Neuron (in vitro differentiated cells): Measurements from ENCODE around the gene QRFP.
"Not testable (repeated sequence)": the region's sequence is repeated elsewhere in the genome, so short reads cannot be mapped to it uniquely, and the experiment has no call there.

ENCODE experiments used
- H2AFZ ChIP-seq: one replicate; pipeline ENCODE4 v1.6.1; 2013; ENCODE audit warnings: low read depth, mild to moderate bottlenecking, inconsistent platforms, low read length, moderate library complexity
- H3K27me3 ChIP-seq: one replicate; pipeline ENCODE4 v1.6.1; 2013; ENCODE audit warnings: low read length; ENCODE audit not compliant: insufficient read depth
- H3K36me3 ChIP-seq: one replicate; pipeline ENCODE4 v1.6.1; 2013; ENCODE audit warnings: low read length; ENCODE audit not compliant: insufficient read depth
- H3K4me1 ChIP-seq: one replicate; pipeline ENCODE4 v1.6.1; 2013; ENCODE audit warnings: low read length; ENCODE audit not compliant: insufficient read depth
- H3K4me3 ChIP-seq: 2 replicates; pipeline ENCODE4 v1.5.1; 2013; ENCODE audit warnings: mild to moderate bottlenecking, low read length, moderate library complexity
- H3K9me3 ChIP-seq: one replicate; pipeline ENCODE4 v1.6.1; 2013; ENCODE audit warnings: low read length

Gene QRFP

DNA sequence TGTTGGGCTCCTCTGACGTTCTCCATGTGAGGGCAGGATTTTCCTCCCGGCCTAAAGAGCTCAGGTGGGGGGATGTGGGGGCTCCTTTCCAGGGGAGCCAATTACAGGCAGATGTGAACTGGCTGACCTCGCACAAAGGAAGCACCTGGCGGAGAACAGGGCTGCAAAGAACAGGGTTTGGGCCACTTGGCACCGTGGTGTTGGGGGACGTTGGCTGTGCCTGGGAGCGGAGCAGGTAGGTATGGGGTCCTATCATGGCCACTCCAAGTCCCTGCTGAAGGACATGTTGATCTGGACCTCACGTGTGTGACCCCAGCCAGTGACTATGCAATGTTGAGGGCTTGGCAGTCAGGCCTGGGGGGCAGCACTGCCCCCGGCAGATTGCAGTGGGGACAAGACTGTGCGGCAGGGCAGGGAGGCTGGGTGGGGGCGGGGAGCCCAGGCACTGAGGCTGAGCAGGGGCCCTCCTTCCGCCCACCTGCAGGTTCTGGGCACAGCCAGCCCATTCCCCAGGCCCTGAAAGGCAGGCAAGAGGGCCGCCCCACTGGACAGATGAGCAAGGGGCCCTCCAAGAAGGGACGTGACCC is 23.0 kb upstream of the QRFP start:
- no peak overlapping the region for H3K4me3 ChIP-seq
- no peak overlapping the region for H2AFZ ChIP-seq
- no peaks in the 10 kb centered on the region for H3K9me3 ChIP-seq
- no peaks in the 10 kb centered on the region for H3K36me3 ChIP-seq
- H3K4me1 ChIP-seq = peaks cover 15% of the 10 kb centered on the region
- peaks cover 80% of the 10 kb centered on the region for H3K27me3 ChIP-seq

DNA sequence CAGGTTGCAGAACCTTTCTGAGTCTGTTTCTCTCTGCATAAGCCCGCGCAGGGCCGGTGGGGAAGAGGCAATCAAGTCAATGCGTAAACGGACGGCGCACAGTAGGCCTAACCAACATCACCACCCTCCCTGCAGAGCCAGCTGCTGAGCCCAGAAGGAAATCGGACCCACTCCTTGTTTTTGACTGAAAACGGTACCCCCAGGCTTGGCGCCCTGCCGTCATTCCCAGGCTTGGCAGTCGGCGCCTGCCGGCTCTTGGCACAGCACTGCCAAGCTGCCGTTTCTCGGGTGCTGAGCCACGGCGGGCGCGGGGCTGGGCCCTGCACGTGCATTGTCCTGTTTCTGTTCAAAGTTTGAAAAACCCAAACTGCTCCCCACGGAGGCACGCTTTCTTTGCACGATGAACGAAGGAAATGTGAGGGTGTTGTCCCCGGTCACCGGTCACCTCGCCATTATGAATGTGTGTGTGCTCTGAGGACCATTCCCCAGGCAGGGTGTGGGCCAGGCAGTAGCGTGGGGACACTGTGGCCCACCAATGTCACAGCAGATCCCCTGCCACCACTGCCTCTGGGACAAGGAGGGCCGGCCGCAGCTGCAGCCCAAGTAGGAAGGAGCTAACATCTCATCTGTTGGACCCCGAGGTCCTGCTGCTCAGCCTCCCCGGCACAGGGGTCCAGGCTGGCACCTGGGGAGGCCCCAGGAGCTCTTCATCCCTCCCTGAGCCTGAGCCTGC is 22.4 kb upstream of the QRFP start:
- H3K4me3 ChIP-seq = no peak overlapping the region
- H3K9me3 ChIP-seq = no peaks in the 10 kb centered on the region

DNA sequence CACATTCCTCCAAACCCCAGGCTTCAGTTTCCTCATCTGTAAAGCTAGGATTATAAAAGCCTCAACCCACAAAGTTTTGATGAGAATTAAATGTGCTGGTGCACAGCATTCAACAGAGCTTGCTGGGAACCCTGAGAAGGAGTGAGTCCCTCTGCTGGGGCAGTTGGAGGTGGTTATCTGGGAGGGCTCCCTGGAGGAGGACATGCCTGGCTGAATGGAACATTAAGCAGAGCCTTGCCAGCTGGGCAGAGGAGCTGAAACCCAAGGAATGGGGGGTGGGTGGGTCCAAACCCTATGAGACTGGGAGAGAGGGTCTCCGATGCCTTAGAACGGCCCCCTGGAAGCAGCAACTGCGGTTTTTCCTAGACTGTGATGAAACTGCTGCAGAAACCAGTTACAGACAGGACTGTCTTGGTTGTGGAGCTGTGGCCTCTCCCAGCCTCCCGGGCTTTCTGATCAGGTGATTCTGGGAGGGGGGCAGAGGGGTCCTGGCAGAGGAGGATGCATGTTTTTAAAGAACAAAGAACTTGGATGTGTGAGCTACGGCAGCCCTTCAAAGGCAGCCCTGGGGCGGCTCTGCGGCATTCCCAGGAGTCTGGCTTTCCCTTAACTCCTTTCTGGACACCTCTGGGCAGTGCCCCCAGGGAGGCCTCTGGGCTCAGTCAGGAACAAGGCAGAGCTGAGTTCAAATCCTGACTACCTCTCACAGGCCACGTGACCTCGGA is 21.7 kb upstream of the QRFP start:
- Histone ChIP-seq H3K4me3 (no peak overlapping the region), H3K27me3 (peaks cover 84% of the 10 kb centered on the region), H3K9me3 (no peaks in the 10 kb centered on the region), H3K36me3 (no peaks in the 10 kb centered on the region), H2AFZ (no peak overlapping the region), H3K4me1 (peaks cover 26% of the 10 kb centered on the region)

More for the DNA sequence above, 22.4 kb upstream of the QRFP start:
- Histone ChIP-seq H3K4me1 (peaks cover 18% of the 10 kb centered on the region), H2AFZ (no peak overlapping the region), H3K36me3 (no peaks in the 10 kb centered on the region), H3K27me3 (peaks cover 84% of the 10 kb centered on the region)

DNA sequence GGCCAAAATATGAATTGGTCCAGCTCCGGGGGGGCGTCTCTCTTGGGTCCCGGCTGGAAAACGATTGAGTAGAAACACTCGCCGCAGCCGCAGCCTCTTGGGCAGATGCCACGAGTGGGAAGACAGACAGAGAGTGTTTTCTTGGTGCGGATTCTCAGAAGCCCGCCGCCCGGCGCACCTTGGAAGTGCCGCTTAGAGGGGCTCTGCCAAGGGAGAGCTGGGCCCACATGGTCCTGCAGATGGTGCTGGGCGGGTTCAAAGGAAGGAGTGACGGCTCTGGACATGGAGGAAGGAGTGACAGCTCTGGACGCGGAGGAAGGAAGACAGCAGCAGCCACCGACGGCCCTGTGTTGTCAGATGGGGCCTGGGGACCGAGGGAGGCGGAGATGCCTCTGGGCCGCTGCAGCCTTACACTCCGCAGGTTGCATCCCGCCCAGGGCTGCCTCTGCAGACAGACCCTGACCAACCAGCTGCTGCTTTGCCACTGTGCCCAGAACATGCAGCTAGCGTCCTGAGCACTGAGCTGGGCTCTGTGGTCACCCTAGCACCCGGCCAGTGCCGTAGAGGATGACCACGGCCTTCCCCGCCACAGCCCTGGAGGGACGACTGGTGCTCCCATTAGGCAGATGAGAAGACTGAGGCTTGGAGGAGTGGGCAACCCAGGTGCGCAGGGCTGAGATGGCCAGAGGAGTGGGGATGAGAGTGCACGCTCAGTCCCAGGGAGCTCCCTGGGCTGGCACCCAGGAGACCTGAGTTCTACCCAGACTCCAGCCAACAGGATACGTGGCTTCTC is 20.8 kb upstream of the QRFP start:
- H3K4me1 ChIP-seq = peaks cover 32% of the 10 kb centered on the region

DNA sequence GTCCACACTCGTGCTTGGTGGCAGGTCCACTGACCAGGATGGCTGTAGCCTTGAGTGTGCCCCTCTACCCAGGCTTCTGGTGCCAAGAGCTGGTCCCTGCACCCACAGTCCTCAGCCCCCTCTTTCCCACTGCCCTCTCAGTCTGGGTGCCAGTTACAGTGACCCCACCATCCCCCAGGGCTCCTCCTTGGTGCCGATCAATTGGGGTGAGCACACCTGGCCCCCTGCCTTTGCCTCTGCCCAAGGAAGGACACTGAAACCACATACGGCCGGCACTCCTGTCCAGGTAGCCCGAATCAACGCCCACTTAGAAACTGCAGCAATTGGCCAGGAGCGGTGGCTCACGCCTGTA is 18.5 kb upstream of the QRFP start:
- H3K4me3 ChIP-seq = no peak overlapping the region
- H3K4me1 ChIP-seq = peaks cover 17% of the 10 kb centered on the region
- peaks cover 54% of the 10 kb centered on the region for H3K27me3 ChIP-seq
- H3K9me3 ChIP-seq = no peaks in the 10 kb centered on the region
- H2AFZ ChIP-seq = no peak overlapping the region
- no peaks in the 10 kb centered on the region for H3K36me3 ChIP-seq

More for the DNA sequence above, 20.8 kb upstream of the QRFP start:
- no peaks in the 10 kb centered on the region for H3K9me3 ChIP-seq
- H2AFZ ChIP-seq = no peak overlapping the region
- no peaks in the 10 kb centered on the region for H3K36me3 ChIP-seq
- H3K4me3 ChIP-seq = no peak overlapping the region
- peaks cover 76% of the 10 kb centered on the region for H3K27me3 ChIP-seq

DNA sequence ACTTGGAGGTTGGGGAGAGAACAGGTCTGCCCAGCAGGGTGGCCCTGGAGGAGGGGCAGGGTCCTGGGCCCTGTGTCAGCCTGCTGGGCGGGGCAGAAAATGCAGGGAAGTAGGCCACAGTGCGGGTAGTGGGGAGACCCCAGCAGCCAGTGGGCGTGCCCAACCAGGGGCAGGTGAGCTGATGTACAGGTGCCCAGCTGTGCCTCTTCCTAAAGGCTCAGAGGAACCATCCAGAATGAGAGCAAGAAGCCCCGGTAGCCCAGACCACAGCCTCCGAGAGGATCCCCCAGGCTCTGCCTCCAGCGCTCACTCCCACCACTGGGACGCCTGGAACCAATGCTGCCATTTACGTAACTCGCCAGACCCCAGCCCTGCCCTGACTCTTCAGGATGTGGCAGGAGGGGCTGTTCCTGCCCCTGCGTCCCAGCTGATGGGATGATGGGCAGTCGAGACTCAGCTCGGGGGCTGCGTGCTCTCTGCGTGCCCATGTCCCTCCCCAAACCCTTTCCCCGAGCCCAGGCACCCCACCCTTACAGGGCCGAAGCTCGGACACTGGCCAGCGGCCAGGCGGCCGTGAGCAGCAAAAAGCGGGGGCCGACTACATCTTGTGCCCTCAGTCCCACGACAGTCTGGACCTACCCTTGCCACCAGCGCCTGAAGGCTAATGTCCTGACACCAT is 17.9 kb upstream of the QRFP start:
- Histone ChIP-seq H3K27me3 (peaks cover 52% of the 10 kb centered on the region), H3K36me3 (no peaks in the 10 kb centered on the region), H3K9me3 (no peaks in the 10 kb centered on the region), H2AFZ (no peak overlapping the region), H3K4me1 (peaks cover 17% of the 10 kb centered on the region), H3K4me3 (no peak overlapping the region)

DNA sequence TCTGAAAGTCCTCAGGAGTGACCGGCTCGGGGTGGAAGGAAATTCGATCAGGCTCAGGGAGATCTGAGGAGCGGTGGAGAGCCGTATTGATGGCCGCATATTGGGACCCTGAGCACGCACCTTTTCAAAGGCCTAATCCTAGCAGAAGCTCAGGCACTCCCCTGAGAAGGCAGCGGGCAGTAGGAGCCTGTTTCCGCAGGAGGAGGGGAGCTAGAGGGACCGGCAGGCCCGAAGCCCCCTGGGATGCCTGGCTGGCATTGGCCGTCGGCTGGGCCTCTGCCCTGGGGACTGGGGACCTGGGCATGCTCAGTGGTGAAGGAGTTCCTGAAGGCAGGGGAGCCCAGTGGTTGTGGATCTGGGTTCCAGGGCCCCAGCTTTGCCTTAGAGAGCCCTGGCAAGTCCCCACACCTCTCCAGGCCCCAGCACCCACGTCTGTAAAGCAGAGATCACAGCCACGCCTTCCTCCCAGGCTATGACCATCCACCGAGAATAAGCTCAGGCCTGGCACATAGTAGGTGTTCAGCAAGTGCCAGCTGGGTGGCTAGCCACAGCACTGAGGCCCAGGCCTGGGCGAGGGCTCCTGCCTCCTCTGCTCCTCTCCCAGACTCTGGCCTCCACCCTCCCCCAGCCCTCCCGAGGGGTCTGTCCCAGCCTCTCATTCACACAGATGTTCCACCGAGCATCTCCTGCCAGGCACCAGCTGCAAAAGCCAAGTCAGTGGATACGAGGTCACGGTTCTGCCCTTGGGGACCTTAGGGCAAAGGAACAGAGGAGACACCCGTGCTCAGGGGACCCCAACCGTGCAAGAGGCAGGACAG is 17.2 kb upstream of the QRFP start:
- H3K27me3 ChIP-seq = peaks cover 44% of the 10 kb centered on the region
- H3K4me3 ChIP-seq = no peak overlapping the region
- no peaks in the 10 kb centered on the region for H3K36me3 ChIP-seq
- no peaks in the 10 kb centered on the region for H3K9me3 ChIP-seq
- H2AFZ ChIP-seq = no peak overlapping the region
- peaks cover 17% of the 10 kb centered on the region for H3K4me1 ChIP-seq

DNA sequence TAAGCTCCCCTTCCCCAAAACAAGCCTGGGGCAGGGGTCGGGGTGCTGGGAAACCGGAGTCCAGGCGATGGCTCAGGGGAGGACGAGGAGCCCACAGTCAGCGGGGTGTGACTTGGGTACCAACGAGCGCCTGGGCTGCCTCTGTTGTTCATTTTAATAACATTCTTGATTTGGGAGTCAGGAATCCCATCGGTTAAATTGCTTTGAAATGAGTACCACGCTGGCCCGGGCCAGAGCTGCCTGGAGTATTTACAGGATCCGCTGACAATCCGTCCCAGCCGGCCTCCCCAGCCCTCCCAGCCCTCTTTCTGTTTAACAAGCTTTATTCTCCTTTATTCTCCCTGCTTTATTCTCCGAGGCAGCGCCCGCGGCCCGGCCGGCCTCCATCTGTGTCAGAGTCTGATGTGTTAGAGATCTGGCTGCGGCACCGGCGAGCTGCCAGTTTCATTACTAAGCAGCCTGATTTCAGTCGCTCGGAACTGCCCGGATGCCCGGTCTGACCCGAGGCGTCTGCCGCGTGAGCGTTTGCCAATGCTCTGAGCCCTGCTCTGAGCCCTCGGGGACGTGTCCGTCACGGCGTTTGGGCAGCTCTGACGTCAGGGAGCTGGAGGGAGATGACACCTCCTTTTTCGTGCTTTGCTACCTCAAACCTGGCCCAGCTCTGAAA is 16.5 kb upstream of the QRFP start:
- H3K4me1 ChIP-seq = peaks cover 17% of the 10 kb centered on the region
- no peaks in the 10 kb centered on the region for H3K9me3 ChIP-seq
- H2AFZ ChIP-seq = no peak overlapping the region
- H3K4me3 ChIP-seq = no peak overlapping the region
- no peaks in the 10 kb centered on the region for H3K36me3 ChIP-seq
- H3K27me3 ChIP-seq = peaks cover 38% of the 10 kb centered on the region

DNA sequence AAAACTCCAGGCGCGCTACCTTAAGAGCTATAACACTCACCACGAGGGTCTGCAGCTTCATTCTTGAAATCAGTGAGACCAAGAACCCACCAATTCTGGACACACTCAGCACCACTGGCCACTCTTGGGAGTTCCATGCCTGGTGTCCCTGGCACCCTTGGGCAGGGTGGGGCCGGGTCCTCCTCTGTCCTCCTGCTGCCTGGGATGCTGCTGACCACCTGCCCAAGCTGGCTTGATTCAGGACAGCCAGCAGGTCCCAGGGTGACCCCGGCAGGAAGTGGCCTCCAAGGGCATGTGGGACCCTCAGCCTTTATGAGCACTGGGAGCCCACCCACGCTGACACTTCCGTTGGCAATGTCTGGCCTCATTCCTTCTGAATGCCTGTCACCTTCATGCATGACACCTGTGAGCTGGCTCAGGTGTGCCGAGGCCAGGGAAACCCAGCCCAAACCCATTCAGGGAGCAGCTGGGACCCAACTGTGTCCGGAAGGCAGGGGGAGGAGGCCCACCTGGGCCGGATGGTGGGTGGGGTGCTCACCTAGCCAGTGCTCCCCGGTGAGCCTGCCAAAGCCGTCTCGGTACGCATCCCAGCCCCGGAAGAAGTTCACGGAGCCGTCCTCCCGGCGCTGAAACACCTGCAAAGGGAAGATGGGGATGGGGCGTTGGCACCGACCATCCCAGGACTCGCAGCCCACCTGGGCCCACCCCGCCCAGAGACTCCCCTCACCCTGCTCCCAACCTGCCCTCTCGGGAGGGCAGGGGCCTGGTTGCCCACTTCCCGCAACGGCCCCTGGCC is 14.8 kb upstream of the QRFP start:
- H3K27me3 ChIP-seq = peaks cover 30% of the 10 kb centered on the region
- peaks cover 17% of the 10 kb centered on the region for H3K4me1 ChIP-seq
- H3K36me3 ChIP-seq = no peaks in the 10 kb centered on the region
- no peaks in the 10 kb centered on the region for H3K9me3 ChIP-seq
- no peak overlapping the region for H3K4me3 ChIP-seq
- H2AFZ ChIP-seq = no peak overlapping the region

DNA sequence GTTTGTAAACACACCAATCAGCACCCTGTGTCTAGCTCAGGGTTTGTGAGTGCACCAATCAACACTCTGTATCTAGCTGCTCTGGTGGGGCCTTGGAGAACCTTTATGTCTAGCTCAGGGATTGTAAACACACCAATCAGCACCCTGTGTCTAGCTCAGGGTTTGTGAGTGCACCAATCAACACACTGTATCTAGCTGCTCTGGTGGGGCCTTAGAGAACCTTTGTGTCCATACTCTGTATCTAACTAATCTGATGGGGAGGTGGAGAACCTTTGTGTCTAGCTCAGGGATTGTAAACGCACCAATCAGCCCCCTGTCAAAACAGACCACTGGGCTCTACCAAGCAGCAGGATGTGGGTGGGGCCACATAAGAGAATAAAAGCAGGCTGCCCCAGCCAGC is 14.1 kb upstream of the QRFP start:
- H2AFZ ChIP-seq, H3K4me3 ChIP-seq, H3K9me3 ChIP-seq, H3K36me3 ChIP-seq: not testable (repeated sequence)
- H3K27me3 ChIP-seq = peaks cover 27% of the 10 kb centered on the region
- H3K4me1 ChIP-seq = peaks cover 17% of the 10 kb centered on the region

DNA sequence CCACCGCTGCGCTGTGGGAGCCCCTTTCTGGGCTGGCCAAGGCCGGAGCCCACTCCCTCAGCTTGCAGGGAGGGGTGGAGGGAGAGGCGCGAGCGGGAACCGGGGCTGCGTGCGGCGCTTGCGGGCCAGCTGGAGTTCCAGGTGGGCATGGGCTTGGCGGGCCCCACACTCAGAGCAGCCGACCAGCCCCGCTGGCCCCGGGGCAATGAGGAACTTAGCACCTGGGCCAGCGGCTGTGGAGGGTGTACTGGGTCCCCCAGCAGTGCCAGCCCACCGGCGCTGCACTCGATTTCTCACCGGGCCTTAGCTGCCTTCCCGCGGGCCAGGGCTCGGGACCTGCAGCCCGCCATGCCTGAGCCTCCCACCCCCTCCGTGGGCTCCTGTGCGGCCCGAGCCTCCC is 13.4 kb upstream of the QRFP start:
- Histone ChIP-seq H3K4me1 (peaks cover 17% of the 10 kb centered on the region), H3K27me3 (peaks cover 27% of the 10 kb centered on the region)
- H3K4me3 ChIP-seq, H3K9me3 ChIP-seq, H2AFZ ChIP-seq, H3K36me3 ChIP-seq: not testable (repeated sequence)
